GM23338 (cell line): ENCODE measurements around the gene SHISA3. TPM values are rescaled to one million over a fixed set of nuclear protein-coding genes. Genes with fewer than 3 reads are reported as not detected.
"Not testable (repeated sequence)": the region's sequence is repeated elsewhere in the genome, so short reads cannot be mapped to it uniquely, and the experiment has no call there.

Experiments used
- ATAC-seq: fragments of 200-7000 bp; cut with Tn5 transposase; 3 replicates; pipeline ENCODE4 v1.9.1; 2020
- DNase-seq: peaks from one replicate; pipeline ENCODE4 v3.0.0-alpha.2; 2015; ENCODE audit warnings: low spot score
- H2AFZ ChIP-seq: fragments of 200-600 bp; sonication (generic); 2 replicates; pipeline ENCODE4 v1.8.0; 2016; ENCODE audit warnings: antibody characterized with exemption, mild to moderate bottlenecking, moderate library complexity
- H3F3A ChIP-seq: fragments of 200-600 bp; sonication (generic); replicated peaks from 2 replicates; pipeline ENCODE4 v1.8.0; 2017; ENCODE audit warnings: antibody characterized with exemption, mixed run types, low read depth
- H3K27ac ChIP-seq: fragments of 200-600 bp; sonication (generic); 2 replicates; pipeline ENCODE4 v1.6.1; 2016; ENCODE audit warnings: low read depth
- H3K27me3 ChIP-seq: fragments of 200-600 bp; sonication (generic); 2 replicates; pipeline ENCODE4 v1.8.0; 2016; ENCODE audit warnings: mild to moderate bottlenecking, mixed run types, moderate library complexity; ENCODE audit not compliant: insufficient read depth
- H3K36me3 ChIP-seq: fragments of 200-600 bp; sonication (generic); 2 replicates; pipeline ENCODE4 v1.8.0; 2016; ENCODE audit warnings: mild to moderate bottlenecking; ENCODE audit not compliant: insufficient read depth
- H3K4me1 ChIP-seq: fragments of 200-600 bp; sonication (generic); 2 replicates; pipeline ENCODE4 v1.8.0; 2016; ENCODE audit warnings: mild to moderate bottlenecking, moderate library complexity; ENCODE audit not compliant: insufficient read depth
- H3K4me2 ChIP-seq: fragments of 200-600 bp; sonication (generic); 2 replicates; pipeline ENCODE4 v1.7.1; 2017; ENCODE audit warnings: mixed run types
- H3K4me3 ChIP-seq: fragments of 200-600 bp; sonication (generic); 2 replicates; pipeline ENCODE4 v1.6.1; 2016; ENCODE audit warnings: mixed run types
- H3K79me2 ChIP-seq: fragments of 200-600 bp; sonication (generic); replicated peaks from 2 replicates; pipeline ENCODE4 v1.8.0; 2017; ENCODE audit warnings: mild to moderate bottlenecking; ENCODE audit not compliant: insufficient read depth
- H3K9me2 ChIP-seq: fragments of 200-600 bp; sonication (generic); 2 replicates; pipeline ENCODE4 v1.8.0; 2017; ENCODE audit not compliant: insufficient read depth
- H4K20me1 ChIP-seq: fragments of 200-600 bp; sonication (generic); replicated peaks from 2 replicates; pipeline ENCODE4 v1.8.0; 2017; ENCODE audit warnings: mild to moderate bottlenecking; ENCODE audit not compliant: insufficient read depth
- H3K27ac Mint-ChIP-seq: 2 replicates; pipeline ENCODE4 v1.8.0; 2020; ENCODE audit warnings: inconsistent platforms, mild to moderate bottlenecking, moderate library complexity, mixed read lengths
- H3K27me3 Mint-ChIP-seq: 3 replicates; pipeline ENCODE4 v1.8.0; 2022; ENCODE audit warnings: low read depth, mild to moderate bottlenecking, moderate library complexity, mixed read lengths, inconsistent platforms; ENCODE audit not compliant: insufficient read depth, poor library complexity
- H3K36me3 Mint-ChIP-seq: 3 replicates; pipeline ENCODE4 v1.8.0; 2021; ENCODE audit warnings: low read depth, mild to moderate bottlenecking, inconsistent platforms, moderate library complexity, mixed read lengths
- H3K4me1 Mint-ChIP-seq: 3 replicates; pipeline ENCODE4 v1.8.0; 2020; ENCODE audit warnings: mild to moderate bottlenecking, inconsistent platforms, mixed read lengths
- H3K4me3 Mint-ChIP-seq: 3 replicates; pipeline ENCODE4 v1.8.0; 2021; ENCODE audit warnings: moderate library complexity, mild to moderate bottlenecking, inconsistent platforms, mixed read lengths
- H3K9me3 Mint-ChIP-seq: 3 replicates; pipeline ENCODE4 v1.8.0; 2020; ENCODE audit warnings: moderate library complexity, mild to moderate bottlenecking, inconsistent platforms, mixed read lengths
- CTCF ChIP-seq, 2 experiments: fragments of 200-600 bp in 1 of 2; sonication (generic) in 1 of 2; conservative IDR thresholded peaks; 2 replicates each; pipeline versions ENCODE4 v1.5.1 to v1.6.1; 2016 to 2017; ENCODE audit warnings: antibody characterized with exemption in 2 of 2, low read depth in 2 of 2, mild to moderate bottlenecking in 2 of 2, moderate library complexity in 1 of 2
- EZH2phosphoT487 ChIP-seq: fragments of 200-600 bp; sonication (generic); IDR thresholded peaks from one replicate; pipeline ENCODE4 v1.8.1; 2018; ENCODE audit warnings: antibody characterized with exemption; ENCODE audit not compliant: unreplicated experiment
- JUNB ChIP-seq: IDR thresholded peaks from one replicate; pipeline ENCODE4 v1.6.1; 2016; ENCODE audit warnings: antibody characterized with exemption; ENCODE audit not compliant: unreplicated experiment
- REST ChIP-seq: IDR thresholded peaks from one replicate; pipeline ENCODE4 v1.6.1; 2018; ENCODE audit warnings: antibody characterized with exemption; ENCODE audit not compliant: unreplicated experiment
- polyA plus RNA-seq: library from polyadenylated mRNA; unstranded; fragments of >200 nt; fragmentation: Nextera tagmentation; extraction: Ambion mirVana; gene quantifications from 2 replicates; pipeline ENCODE4 v1.2.1, GENCODE V29; 2016
- total RNA-seq: library from RNA; depleted of rRNA; stranded (reverse); fragments of >200 nt; shearing (Covaris generic); gene quantifications from 2 replicates; pipeline ENCODE4 v1.2.3, GENCODE V29; 2014

Gene SHISA3
- total and polyA plus RNA-seq, 2 experiments from 2014 or later, result 4.4 to 5.0 TPM

- no peak overlapping the region for H3K4me3 Mint-ChIP-seq
- peak; percentile 57 for DNase-seq
- no peaks in the 10 kb centered on the region for H3K79me2 ChIP-seq
These were observed 25.7 kb upstream of the SHISA3 start for GRCh38 chr4:42371305-42372252.

GRCh38 chr4:42372303-42372702 lies 25.0 kb upstream of the SHISA3 start:
- H3K27ac Mint-ChIP-seq, H3K4me2 ChIP-seq, H3F3A ChIP-seq, H4K20me1 ChIP-seq, H2AFZ ChIP-seq, H3K79me2 ChIP-seq, H3K36me3 ChIP-seq, DNase-seq, H3K4me1 Mint-ChIP-seq, H3K27ac ChIP-seq, H3K27me3 ChIP-seq, H3K36me3 Mint-ChIP-seq, H3K27me3 Mint-ChIP-seq, H3K4me1 ChIP-seq, ATAC-seq, H3K9me2 ChIP-seq, H3K4me3 Mint-ChIP-seq, H3K4me3 ChIP-seq: not testable (repeated sequence)
- peaks cover 17% of the 10 kb centered on the region for H3K9me3 Mint-ChIP-seq

More at GRCh38 chr4:42371305-42372252, 25.7 kb upstream of the SHISA3 start:
- H3K27me3 Mint-ChIP-seq, result peaks cover 3% of the 10 kb centered on the region
- no peaks in the 10 kb centered on the region for H3K36me3 ChIP-seq
- H3K4me1 Mint-ChIP-seq, result peaks cover 5% of the 10 kb centered on the region; the same call in 2 of the 3 replicates
- H3F3A ChIP-seq, result no peaks in the 10 kb centered on the region
- peaks cover 17% of the 10 kb centered on the region for H3K9me3 Mint-ChIP-seq
- H3K36me3 Mint-ChIP-seq, result peaks cover 6% of the 10 kb centered on the region; the same call in 2 of the 3 replicates
- H3K9me2 ChIP-seq, result no peaks in the 10 kb centered on the region; the same call in 1 of the 2 replicates
- no peak; the same call in 2 of the 3 replicates for ATAC-seq
- H3K27ac Mint-ChIP-seq, result no peak overlapping the region
- TF ChIP-seq CTCF (conservative IDR thresholded peaks at IDR 0.05; ENCODE audit: low read depth in 2 of 2), result peak; percentile 66 to 70
- no peak for TF ChIP-seq JUNB
- TF ChIP-seq EZH2phosphoT487, result no peak
- no peak for TF ChIP-seq REST
- no peak overlapping the region for H2AFZ ChIP-seq
- H3K4me3 ChIP-seq, result no peak overlapping the region
- no peak overlapping the region for H3K4me2 ChIP-seq
- no peak overlapping the region for H3K27ac ChIP-seq
- no peaks in the 10 kb centered on the region for H3K27me3 ChIP-seq
- H4K20me1 ChIP-seq, result no peaks in the 10 kb centered on the region
- no peaks in the 10 kb centered on the region for H3K4me1 ChIP-seq
